HG03354 (cell line): ENCODE measurements around the gene CFAP46.
"Not testable (repeated sequence)": the region's sequence is repeated elsewhere in the genome, so short reads cannot be mapped to it uniquely, and the experiment has no call there.

ENCODE experiments used
- ATAC-seq: cut with Tn5 transposase; IDR thresholded peaks from one replicate; pipeline ENCODE4 v1.9.1; 2021; ENCODE audit warnings: mild to moderate bottlenecking; ENCODE audit not compliant: unreplicated experiment, poor library complexity, severe bottlenecking

CFAP46 gene

GRCh38 chr10:132838346-132838970, 103.9 kb downstream of the CFAP46 start:
- no peak for ATAC-seq

- ATAC-seq: no peak
Observed at GRCh38 chr10:132837905-132838304, 104.5 kb downstream of the CFAP46 start.

- ATAC-seq: no peak
Observed at GRCh38 chr10:132836832-132837540, 105.4 kb downstream of the CFAP46 start.

GRCh38 chr10:132836248-132836831, 106.0 kb downstream of the CFAP46 start:
- ATAC-seq: no peak

GRCh38 chr10:132835848-132836233, 106.5 kb downstream of the CFAP46 start:
- no peak for ATAC-seq

GRCh38 chr10:132834891-132835847, 107.2 kb downstream of the CFAP46 start:
- no peak for ATAC-seq

- no peak for ATAC-seq
Observed at GRCh38 chr10:132834311-132834761, 108.0 kb downstream of the CFAP46 start.

GRCh38 chr10:132833421-132834111, 108.8 kb downstream of the CFAP46 start:
- no peak for ATAC-seq

- no peak for ATAC-seq
Observed at GRCh38 chr10:132832186-132832969, 110.0 kb downstream of the CFAP46 start.

GRCh38 chr10:132829403-132829802, 113.0 kb downstream of the CFAP46 start:
- no peak for ATAC-seq

- no peak for ATAC-seq
Observed at GRCh38 chr10:132828681-132829080, 113.7 kb downstream of the CFAP46 start.

GRCh38 chr10:132827861-132828539, 114.4 kb downstream of the CFAP46 start:
- ATAC-seq: no peak

GRCh38 chr10:132827423-132827789, 115.0 kb downstream of the CFAP46 start:
- no peak for ATAC-seq

GRCh38 chr10:132826524-132827422, 115.6 kb downstream of the CFAP46 start:
- no peak for ATAC-seq

GRCh38 chr10:132825783-132826523, 116.4 kb downstream of the CFAP46 start:
- ATAC-seq: not testable (repeated sequence)

GRCh38 chr10:132820056-132820455, 122.3 kb downstream of the CFAP46 start:
- no peak for ATAC-seq
